Left lung (tissue), 10 donors: Measurements from ENCODE around the gene TRIM52. TPM values are rescaled to one million over a fixed set of nuclear protein-coding genes. Genes with fewer than 3 reads are reported as not detected.

ENCODE experiments used
- ATAC-seq: fragments of 200-7000 bp; cut with Tn5 transposase; one replicate; pipeline ENCODE4 v1.9.1; 2020; ENCODE audit warnings: moderate library complexity
- DNase-seq, 4 donors: peaks; one replicate each; pipeline ENCODE4 v3.0.0-alpha.2; 2013 to 2020
- H3K27ac ChIP-seq, 2 donors: fragments of 200-600 bp; sonication (generic) in 1 of 2; one replicate each; pipeline versions ENCODE4 v1.5.0 to v1.8.0; 2020 to 2021
- H3K27me3 ChIP-seq, 2 donors: fragments of 200-600 bp; sonication (generic) in 1 of 2; one replicate each; pipeline versions ENCODE4 v1.5.0 to v1.8.0; 2020 to 2021
- H3K36me3 ChIP-seq, 2 donors: fragments of 200-600 bp; sonication (generic) in 1 of 2; one replicate each; pipeline versions ENCODE4 v1.5.0 to v1.8.0; 2020 to 2021
- H3K4me1 ChIP-seq, 2 donors: fragments of 200-600 bp; one replicate each; pipeline ENCODE4 v1.8.0; 2021
- H3K4me3 ChIP-seq, 2 donors: fragments of 200-600 bp; sonication (generic) in 1 of 2; one replicate each; pipeline versions ENCODE4 v1.5.0 to v1.8.0; 2020 to 2021; ENCODE audit warnings: mild to moderate bottlenecking in 1 of 2
- H3K9me3 ChIP-seq, 2 donors: fragments of 200-600 bp; sonication (generic) in 1 of 2; one replicate each; pipeline versions ENCODE4 v1.5.0 to v1.8.0; 2020 to 2021
- intact Hi-C, 2 donors: fragments of 100-400 bp; cut with DNase I; formaldehyde crosslinking; loops; one replicate each; pipeline versions ENCODE4 v1.11.2 to v1.14.2; 2022
- polyA plus RNA-seq, 6 donors: library from polyadenylated mRNA; unstranded; fragments of 120-200 nt; gene quantifications; one replicate each; pipeline ENCODE4 v1.2.1, GENCODE V29; 2013; ENCODE audit not compliant: insufficient read length in 6 of 6
- total RNA-seq, 2 donors: library from RNA; stranded (reverse); fragmentation: NEBNext Ultra II Directional; extraction: Animal tissue kit (Norgen Biotek cat#: 25700); gene quantifications; one replicate each; pipeline ENCODE4 v1.2.1, GENCODE V29; 2021
- TF ChIP-seq, protein P1 (sequence below), 2 donors: fragments of 200-600 bp; sonication (generic) in 1 of 2; IDR thresholded peaks; one replicate each; pipeline versions ENCODE4 v1.5.0 to v1.8.0; 2021; ENCODE audit warnings: antibody characterized with exemption in 2 of 2
- donor health status: DM: no; HTN: yes; CAD: no.
- donor health status: DM: no; HTN: no; CAD: no.

TRIM52 gene
- total and polyA plus RNA-seq, 8 donors: 12.4 to 45.9 (median 38.3) TPM

DNA sequence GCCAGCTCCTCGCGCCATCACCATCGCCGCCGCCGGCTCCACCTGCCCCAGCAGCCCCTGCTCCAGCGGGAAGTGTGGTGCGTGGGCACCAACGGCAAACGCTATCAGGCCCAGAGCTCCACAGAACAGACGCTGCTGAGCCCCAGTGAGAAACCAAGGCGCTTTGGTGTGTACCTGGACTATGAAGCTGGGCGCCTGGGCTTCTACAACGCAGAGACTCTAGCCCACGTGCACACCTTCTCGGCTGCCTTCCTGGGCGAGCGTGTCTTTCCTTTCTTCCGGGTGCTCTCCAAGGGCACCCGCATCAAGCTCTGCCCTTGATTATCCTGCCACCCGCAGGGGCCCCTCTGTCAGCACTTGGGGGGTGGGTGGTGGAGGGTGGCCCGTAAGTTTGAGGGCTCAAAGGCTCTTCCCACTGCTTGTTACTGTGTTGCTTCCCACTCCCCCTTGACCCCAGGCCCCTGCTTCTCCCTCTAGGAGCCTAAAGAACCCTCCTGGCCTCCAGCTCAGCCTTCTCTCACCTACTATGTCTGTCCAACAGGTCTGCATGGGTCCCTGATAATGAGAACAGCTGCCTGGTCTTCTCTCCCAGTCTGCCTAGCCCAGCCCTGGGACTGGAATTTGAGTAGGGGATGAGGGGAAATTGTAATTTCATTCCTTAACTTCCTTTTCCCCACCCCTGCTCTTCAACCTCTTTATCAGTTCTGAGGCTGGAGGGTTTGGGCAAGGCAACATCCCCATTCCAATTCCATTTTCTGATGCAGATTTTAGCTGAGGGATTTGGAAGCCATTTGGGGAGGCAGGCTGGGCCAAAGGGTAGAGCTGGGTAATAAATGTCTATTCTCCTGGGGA, 26.3 kb downstream of the TRIM52 start:
- H3K9me3 ChIP-seq: no peaks in the 10 kb centered on the region
- peaks cover 0 to 9% of the 10 kb centered on the region in 2 donors for H3K4me1 ChIP-seq
- DNase-seq (no peak), ATAC-seq (no peak)
- no peak overlapping the region for H3K4me3 ChIP-seq
- H3K36me3 ChIP-seq: peaks cover 18 to 94% of the 10 kb centered on the region in 2 donors
- H3K27ac ChIP-seq: no peak overlapping the region
- intact Hi-C loops: no loop called here
- no peaks in the 10 kb centered on the region for H3K27me3 ChIP-seq
- TF ChIP-seq, protein P1, sequence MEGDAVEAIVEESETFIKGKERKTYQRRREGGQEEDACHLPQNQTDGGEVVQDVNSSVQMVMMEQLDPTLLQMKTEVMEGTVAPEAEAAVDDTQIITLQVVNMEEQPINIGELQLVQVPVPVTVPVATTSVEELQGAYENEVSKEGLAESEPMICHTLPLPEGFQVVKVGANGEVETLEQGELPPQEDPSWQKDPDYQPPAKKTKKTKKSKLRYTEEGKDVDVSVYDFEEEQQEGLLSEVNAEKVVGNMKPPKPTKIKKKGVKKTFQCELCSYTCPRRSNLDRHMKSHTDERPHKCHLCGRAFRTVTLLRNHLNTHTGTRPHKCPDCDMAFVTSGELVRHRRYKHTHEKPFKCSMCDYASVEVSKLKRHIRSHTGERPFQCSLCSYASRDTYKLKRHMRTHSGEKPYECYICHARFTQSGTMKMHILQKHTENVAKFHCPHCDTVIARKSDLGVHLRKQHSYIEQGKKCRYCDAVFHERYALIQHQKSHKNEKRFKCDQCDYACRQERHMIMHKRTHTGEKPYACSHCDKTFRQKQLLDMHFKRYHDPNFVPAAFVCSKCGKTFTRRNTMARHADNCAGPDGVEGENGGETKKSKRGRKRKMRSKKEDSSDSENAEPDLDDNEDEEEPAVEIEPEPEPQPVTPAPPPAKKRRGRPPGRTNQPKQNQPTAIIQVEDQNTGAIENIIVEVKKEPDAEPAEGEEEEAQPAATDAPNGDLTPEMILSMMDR (IDR thresholded peaks at IDR 0.05): no peak

DNA sequence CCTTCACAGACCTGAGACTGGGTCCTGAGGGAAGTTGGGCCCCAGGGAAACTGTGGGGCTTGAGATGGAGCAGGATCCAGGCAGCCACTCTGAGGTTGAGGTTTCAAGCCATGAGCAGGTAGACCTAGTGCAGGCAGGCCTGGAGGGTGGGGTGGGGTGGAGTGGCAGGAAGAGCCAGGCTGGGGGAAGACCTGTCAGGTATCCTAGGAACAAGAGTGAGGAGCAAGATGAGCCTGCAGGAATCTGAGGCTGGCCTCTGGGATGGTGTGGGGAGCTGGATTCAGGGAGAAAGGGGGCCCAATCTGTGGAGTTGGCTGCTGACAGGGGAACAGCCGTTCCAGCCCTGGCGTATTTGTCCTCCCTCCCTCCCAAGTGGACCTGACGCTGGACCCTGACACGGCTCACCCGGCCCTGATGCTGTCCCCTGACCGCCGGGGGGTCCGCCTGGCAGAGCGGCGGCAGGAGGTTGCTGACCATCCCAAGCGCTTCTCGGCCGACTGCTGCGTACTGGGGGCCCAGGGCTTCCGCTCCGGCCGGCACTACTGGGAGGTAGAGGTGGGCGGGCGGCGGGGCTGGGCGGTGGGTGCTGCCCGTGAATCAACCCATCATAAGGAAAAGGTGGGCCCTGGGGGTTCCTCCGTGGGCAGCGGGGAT, 27.0 kb downstream of the TRIM52 start:
- ATAC-seq: no peak
- intact Hi-C loops: no loop called here
- TF ChIP-seq, protein P1 (IDR thresholded peaks at IDR 0.05): no peak

DNA sequence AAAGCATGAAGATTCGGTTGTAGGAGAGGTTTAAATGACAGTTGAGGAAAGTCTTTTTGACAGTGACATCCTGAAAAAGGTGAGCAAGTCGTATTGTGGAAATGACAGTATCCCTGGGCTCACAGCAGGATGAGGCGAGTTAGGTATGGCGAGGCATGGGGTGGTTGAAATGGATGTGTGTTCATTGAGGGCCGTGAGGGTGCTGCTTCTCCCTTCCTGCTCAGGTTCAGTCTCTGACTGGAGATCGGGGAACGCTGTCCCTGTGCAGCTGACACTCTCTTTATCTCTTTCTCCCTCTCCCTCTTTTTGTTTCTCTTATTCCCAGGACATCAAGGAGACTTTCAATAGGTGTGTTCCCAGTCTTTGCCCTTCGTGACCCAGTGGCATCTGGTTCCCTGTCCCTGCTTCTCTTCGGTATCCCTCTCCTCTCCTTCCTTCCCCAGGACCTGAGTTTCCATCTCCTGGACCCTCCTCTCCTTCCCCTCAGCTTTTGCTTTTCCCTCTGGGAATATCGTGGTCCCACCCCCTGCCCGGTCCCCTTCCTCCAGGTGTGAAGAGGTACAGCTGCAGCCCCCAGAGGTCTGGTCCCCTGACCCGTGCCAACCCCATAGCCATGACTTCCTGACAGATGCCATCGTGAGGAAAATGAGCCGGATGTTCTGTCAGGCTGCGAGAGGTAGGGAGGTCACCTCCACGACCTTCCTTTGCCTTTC, 27.7 kb downstream of the TRIM52 start:
- H3K27ac ChIP-seq: no peak overlapping the region
- no peaks in the 10 kb centered on the region for H3K27me3 ChIP-seq
- ATAC-seq: no peak
- H3K36me3 ChIP-seq: peaks cover 10 to 79% of the 10 kb centered on the region in 2 donors
- DNase-seq: no peak
- no peaks in the 10 kb centered on the region for H3K9me3 ChIP-seq
- H3K4me3 ChIP-seq: no peak overlapping the region
- TF ChIP-seq, protein P1 (IDR thresholded peaks at IDR 0.05): no peak
- intact Hi-C loops: no loop called here
- H3K4me1 ChIP-seq: peaks cover 0 to 8% of the 10 kb centered on the region in 2 donors

More for the DNA sequence above, 27.0 kb downstream of the TRIM52 start:
- Histone ChIP-seq H3K27ac (no peak overlapping the region), H3K27me3 (no peaks in the 10 kb centered on the region), H3K36me3 (peaks cover 15 to 86% of the 10 kb centered on the region in 2 donors), H3K9me3 (no peaks in the 10 kb centered on the region), H3K4me3 (no peak overlapping the region), H3K4me1 (peaks cover 0 to 9% of the 10 kb centered on the region in 2 donors)
- DNase-seq: no peak

DNA sequence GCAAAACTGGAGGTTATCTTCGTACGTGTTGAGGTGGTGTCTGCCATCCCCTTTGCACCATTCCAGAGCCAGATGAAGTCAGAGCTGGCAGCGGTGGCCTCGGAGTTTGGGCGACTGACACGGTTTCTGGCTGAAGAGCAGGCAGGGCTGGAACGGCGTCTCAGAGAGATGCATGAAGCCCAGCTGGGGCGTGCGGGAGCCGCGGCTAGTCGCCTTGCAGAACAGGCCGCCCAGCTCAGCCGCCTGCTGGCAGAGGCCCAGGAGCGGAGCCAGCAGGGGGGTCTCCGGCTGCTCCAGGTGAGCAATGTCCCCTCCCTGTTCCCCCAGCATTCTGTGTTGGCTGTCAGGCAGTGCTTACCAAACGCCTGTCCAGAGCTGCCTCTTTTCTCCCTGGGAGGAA, 28.4 kb downstream of the TRIM52 start:
- Histone ChIP-seq H3K27me3 (no peaks in the 10 kb centered on the region), H3K27ac (no peak overlapping the region), H3K9me3 (no peaks in the 10 kb centered on the region), H3K36me3 (peaks cover 9 to 75% of the 10 kb centered on the region in 2 donors), H3K4me1 (peaks cover 0 to 2% of the 10 kb centered on the region in 2 donors), H3K4me3 (no peak overlapping the region)
- intact Hi-C loops: no loop called here
- DNase-seq (peak in 1 of 4 donors; percentile 20), ATAC-seq (no peak)
- TF ChIP-seq, protein P1 (IDR thresholded peaks at IDR 0.05): no peak
